ENCODE results near the gene ZNF543. TPM values are rescaled to one million over a fixed set of nuclear protein-coding genes. Genes with fewer than 3 reads are reported as not detected.

ZNF543 gene
- total RNA-seq, 1 donor = 11.9 TPM

GRCh38 chr19:57376151-57376550, 55.9 kb downstream of the ZNF543 start:
- H3K79me2 ChIP-seq (ENCODE audit: insufficient read depth, low read length) = no peaks in the 10 kb centered on the region

GRCh38 chr19:57377498-57378146, 57.4 kb downstream of the ZNF543 start:
- DNase-seq (ENCODE audit: insufficient read length, low spot score, missing footprints) = no peak
- H4K20me1 ChIP-seq (ENCODE audit: insufficient read depth, low read length) = no peaks in the 10 kb centered on the region
- H3K9me3 ChIP-seq (ENCODE audit: low read depth, low read length) = peaks cover 32% of the 10 kb centered on the region
- TF ChIP-seq CTCF (IDR thresholded peaks at IDR 0.05; ENCODE audit: extremely low read depth, low read depth, low read length) = no peak
- peaks cover 34% of the 10 kb centered on the region for H3K36me3 ChIP-seq (ENCODE audit: insufficient read depth, low read length)
- no peaks in the 10 kb centered on the region for H3K4me1 ChIP-seq (ENCODE audit: insufficient read depth, low read length)
- no peak overlapping the region for H2AFZ ChIP-seq (ENCODE audit: low read length)
- no peaks in the 10 kb centered on the region for H3K27me3 ChIP-seq (ENCODE audit: insufficient read depth, low read length)
- no peak overlapping the region for H3K4me3 ChIP-seq (ENCODE audit: insufficient read depth, low read length)
- H3K27ac ChIP-seq (ENCODE audit: low read depth, low read length) = no peak overlapping the region
- no peak overlapping the region for H3K4me2 ChIP-seq (ENCODE audit: insufficient read depth, low read length)
- no peaks in the 10 kb centered on the region for H3K79me2 ChIP-seq (ENCODE audit: insufficient read depth, low read length)

More at GRCh38 chr19:57376151-57376550, 55.9 kb downstream of the ZNF543 start:
- no peak overlapping the region for H3K4me2 ChIP-seq (ENCODE audit: insufficient read depth, low read length)
- H3K27me3 ChIP-seq (ENCODE audit: insufficient read depth, low read length) = no peaks in the 10 kb centered on the region
- no peaks in the 10 kb centered on the region for H3K4me1 ChIP-seq (ENCODE audit: insufficient read depth, low read length)
- peaks cover 32% of the 10 kb centered on the region for H3K9me3 ChIP-seq (ENCODE audit: low read depth, low read length)
- no peak overlapping the region for H3K4me3 ChIP-seq (ENCODE audit: insufficient read depth, low read length)
- H3K36me3 ChIP-seq (ENCODE audit: insufficient read depth, low read length) = peaks cover 48% of the 10 kb centered on the region
- no peak for TF ChIP-seq CTCF (IDR thresholded peaks at IDR 0.05; ENCODE audit: extremely low read depth, low read depth, low read length)
- no peak for DNase-seq (ENCODE audit: insufficient read length, low spot score, missing footprints)
- H2AFZ ChIP-seq (ENCODE audit: low read length) = no peak overlapping the region
- no peaks in the 10 kb centered on the region for H4K20me1 ChIP-seq (ENCODE audit: insufficient read depth, low read length)
- H3K27ac ChIP-seq (ENCODE audit: low read depth, low read length) = no peak overlapping the region

Other genes starting within 250 kb of the ZNF543 start
- gene USP29, start 200.5 kb upstream of the ZNF543 start, total RNA-seq = not detected in 2 replicates
- not detected in 2 replicates for gene ZIM3, start 175.3 kb upstream of the ZNF543 start, total RNA-seq
- gene DUXA, start 153.0 kb upstream of the ZNF543 start, total RNA-seq = not detected in 2 replicates
- 26.5 and 32.9 TPM in 2 replicates for gene ZNF264, start 129.0 kb upstream of the ZNF543 start, total RNA-seq
- 0.29 and 1.4 TPM in 2 replicates for gene AURKC, start 89.4 kb upstream of the ZNF543 start, total RNA-seq
- 32.1 and 34.0 TPM in 2 replicates for gene ZNF805, start 79.8 kb upstream of the ZNF543 start, total RNA-seq
- 101 and 115 TPM in 2 replicates for gene ZNF460, start 40.0 kb upstream of the ZNF543 start, total RNA-seq
- 10.6 and 11.6 TPM in 2 replicates for gene ZNF304, start 30.8 kb downstream of the ZNF543 start, total RNA-seq
- 12.3 and 13.0 TPM in 2 replicates for gene TRAPPC2B, start 43.1 kb downstream of the ZNF543 start, total RNA-seq
- gene ZNF547, start 43.1 kb downstream of the ZNF543 start, total RNA-seq = 3.5 and 5.1 TPM in 2 replicates
- 23.6 and 27.9 TPM in 2 replicates for gene ZNF548, start 69.4 kb downstream of the ZNF543 start, total RNA-seq
- 12.7 and 15.6 TPM in 2 replicates for gene ZNF17, start 90.7 kb downstream of the ZNF543 start, total RNA-seq
- 5.6 and 8.7 TPM in 2 replicates for gene ZNF749, start 114.9 kb downstream of the ZNF543 start, total RNA-seq
- gene VN1R1, start 136.7 kb downstream of the ZNF543 start, total RNA-seq = 0.29 and 0.72 TPM in 2 replicates
- gene ZNF772, start 157.1 kb downstream of the ZNF543 start, total RNA-seq = 19.2 and 22.1 TPM in 2 replicates
- gene ZNF419, start 167.3 kb downstream of the ZNF543 start, total RNA-seq = 18.3 and 19.9 TPM in 2 replicates
- 23.6 and 30.0 TPM in 2 replicates for gene ZNF773, start 179.5 kb downstream of the ZNF543 start, total RNA-seq
- 5.8 and 6.5 TPM in 2 replicates for gene ZNF549, start 206.9 kb downstream of the ZNF543 start, total RNA-seq
- gene ZNF550, start 239.4 kb downstream of the ZNF543 start, total RNA-seq = 6.5 and 7.2 TPM in 2 replicates

Data from osteoblast (primary cell).